HepG2 (cell line): ENCODE data around the gene RPTOR. TPM values are rescaled to one million over a fixed set of nuclear protein-coding genes. Genes with fewer than 3 reads are reported as not detected.
A peak's percentile ranks its signal among the peaks of the same experiment; 100 is the strongest.

ENCODE experiments used
- GFI1 ChIP-seq: sonication (generic); formaldehyde crosslinking; IDR thresholded peaks from 2 replicates; pipeline ENCODE4 v1.5.0; 2020; ENCODE audit warnings: missing genetic modification reagents, mild to moderate bottlenecking, borderline replicate concordance
- GTF2F1 ChIP-seq: fragments of 150-350 bp; IDR thresholded peaks from 2 replicates; pipeline ENCODE4 v1.6.1; 2014; ENCODE audit warnings: low read length
- HIVEP1 ChIP-seq: sonication (generic); formaldehyde crosslinking; IDR thresholded peaks from 2 replicates; pipeline ENCODE4 v1.4.0; 2020; ENCODE audit warnings: mild to moderate bottlenecking, missing genetic modification reagents
- JDP2 ChIP-seq: sonication (generic); formaldehyde crosslinking; IDR thresholded peaks from 2 replicates; pipeline ENCODE4 v1.8.1; 2022; ENCODE audit warnings: missing genetic modification reagents, borderline replicate concordance
- MIXL1 ChIP-seq: IDR thresholded peaks from 2 replicates; pipeline ENCODE4 v1.6.1; 2016
- NFE2L1 ChIP-seq: sonication (generic); formaldehyde crosslinking; IDR thresholded peaks from 2 replicates; pipeline ENCODE4 v1.4.0; 2020; ENCODE audit warnings: missing genetic modification reagents, mild to moderate bottlenecking, borderline replicate concordance
- SMC3 ChIP-seq: IDR thresholded peaks from 2 replicates; pipeline ENCODE4 v1.6.1; 2011; ENCODE audit warnings: low read length, improper control_type of control experiment
- U2AF1 ChIP-seq: fragments of 200-400 bp; formaldehyde crosslinking; optimal IDR thresholded peaks from 2 replicates; pipeline ENCODE3; 2017; ENCODE audit warnings: mild to moderate bottlenecking, low read depth, low read length
- ZBTB39 ChIP-seq: sonication (generic); formaldehyde crosslinking; IDR thresholded peaks from 2 replicates; pipeline ENCODE4 v1.5.0; 2020; ENCODE audit warnings: missing genetic modification reagents
- ZNF333 ChIP-seq: sonication (generic); formaldehyde crosslinking; IDR thresholded peaks from 2 replicates; pipeline ENCODE4 v1.4.0; 2020; ENCODE audit warnings: mild to moderate bottlenecking, missing genetic modification reagents, borderline replicate concordance
- ZNF546 ChIP-seq: sonication (generic); formaldehyde crosslinking; conservative IDR thresholded peaks from 2 replicates; pipeline ENCODE4 v1.8.1; 2023; ENCODE audit warnings: mild to moderate bottlenecking, missing genetic modification reagents
- ZNF564 ChIP-seq: sonication (generic); formaldehyde crosslinking; IDR thresholded peaks from 2 replicates; pipeline ENCODE4 v1.8.1; 2023; ENCODE audit warnings: mild to moderate bottlenecking, missing genetic modification reagents
- ZNF749 ChIP-seq: sonication (generic); formaldehyde crosslinking; IDR thresholded peaks from 2 replicates; pipeline ENCODE4 v1.8.0; 2022; ENCODE audit warnings: mild to moderate bottlenecking, missing genetic modification reagents, moderate library complexity, borderline replicate concordance
- polyA plus RNA-seq, 8 experiments: library from polyadenylated mRNA; depleted of rRNA in 3 of 8; stranded (reverse) in 7 of 8; unstranded in 1 of 8; fragments of >200 nt; fragmentation: Illumina TruSeq in 4 of 8; extraction: Trizol in 4 of 8; gene quantifications; 2 replicates each; pipeline versions ENCODE4 v1.2.1 to v1.2.3, GENCODE V29; 2011 to 2016; ENCODE audit warnings: low read depth in 4 of 8, missing spikeins in 1 of 8, mixed read lengths in 1 of 8; ENCODE audit not compliant: insufficient read depth in 1 of 8
- total RNA-seq, 5 experiments: library from RNA; depleted of rRNA; stranded (reverse); fragments of >200 nt; fragmentation: Illumina TruSeq; extraction: Trizol; gene quantifications; 2 replicates each; pipeline ENCODE4 v1.2.3, GENCODE V29; 2016; ENCODE audit warnings: low read depth in 1 of 5
- TF ChIP-seq, protein P1 (sequence below): IDR thresholded peaks from 2 replicates; pipeline ENCODE4 v1.6.1; 2016; ENCODE audit warnings: control low read depth
- TF ChIP-seq, protein P2 (sequence below): sonication (generic); formaldehyde crosslinking; IDR thresholded peaks from 2 replicates; pipeline ENCODE4 v1.5.0; 2020; ENCODE audit warnings: mild to moderate bottlenecking, missing genetic modification reagents, borderline replicate concordance
- TF ChIP-seq, protein P3 (sequence below): sonication (generic); formaldehyde crosslinking; IDR thresholded peaks from 2 replicates; pipeline ENCODE4 v1.4.0; 2020; ENCODE audit warnings: mild to moderate bottlenecking, missing genetic modification reagents, borderline replicate concordance

Gene RPTOR
- total and polyA plus RNA-seq, 2 of the 13 experiments (the other 11 are each of a cell fraction or from before 2014, with no cell fraction given): 6.6 to 25.3 TPM

- TF ChIP-seq HIVEP1 (CRISPR knock-in tag): 0 out of 2 replicates have a peak, but pooled peaks have one; percentile 18
- no peak for TF ChIP-seq ZNF564 (CRISPR knock-in tag)
- no peak for TF ChIP-seq JDP2 (CRISPR knock-in tag)
- 0 out of 2 replicates have a peak, but pooled peaks have one; percentile 18 for TF ChIP-seq MIXL1 (CRISPR knock-in tag)
- no peak for TF ChIP-seq ZNF546 (CRISPR knock-in tag)
- TF ChIP-seq NFE2L1 (CRISPR knock-in tag): no peak
- TF ChIP-seq, protein P1, sequence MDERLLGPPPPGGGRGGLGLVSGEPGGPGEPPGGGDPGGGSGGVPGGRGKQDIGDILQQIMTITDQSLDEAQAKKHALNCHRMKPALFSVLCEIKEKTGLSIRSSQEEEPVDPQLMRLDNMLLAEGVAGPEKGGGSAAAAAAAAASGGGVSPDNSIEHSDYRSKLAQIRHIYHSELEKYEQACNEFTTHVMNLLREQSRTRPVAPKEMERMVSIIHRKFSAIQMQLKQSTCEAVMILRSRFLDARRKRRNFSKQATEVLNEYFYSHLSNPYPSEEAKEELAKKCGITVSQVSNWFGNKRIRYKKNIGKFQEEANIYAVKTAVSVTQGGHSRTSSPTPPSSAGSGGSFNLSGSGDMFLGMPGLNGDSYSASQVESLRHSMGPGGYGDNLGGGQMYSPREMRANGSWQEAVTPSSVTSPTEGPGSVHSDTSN (CRISPR knock-in tag): peak; percentile 27; the same call in 1 of the 2 replicates
- TF ChIP-seq, protein P2, sequence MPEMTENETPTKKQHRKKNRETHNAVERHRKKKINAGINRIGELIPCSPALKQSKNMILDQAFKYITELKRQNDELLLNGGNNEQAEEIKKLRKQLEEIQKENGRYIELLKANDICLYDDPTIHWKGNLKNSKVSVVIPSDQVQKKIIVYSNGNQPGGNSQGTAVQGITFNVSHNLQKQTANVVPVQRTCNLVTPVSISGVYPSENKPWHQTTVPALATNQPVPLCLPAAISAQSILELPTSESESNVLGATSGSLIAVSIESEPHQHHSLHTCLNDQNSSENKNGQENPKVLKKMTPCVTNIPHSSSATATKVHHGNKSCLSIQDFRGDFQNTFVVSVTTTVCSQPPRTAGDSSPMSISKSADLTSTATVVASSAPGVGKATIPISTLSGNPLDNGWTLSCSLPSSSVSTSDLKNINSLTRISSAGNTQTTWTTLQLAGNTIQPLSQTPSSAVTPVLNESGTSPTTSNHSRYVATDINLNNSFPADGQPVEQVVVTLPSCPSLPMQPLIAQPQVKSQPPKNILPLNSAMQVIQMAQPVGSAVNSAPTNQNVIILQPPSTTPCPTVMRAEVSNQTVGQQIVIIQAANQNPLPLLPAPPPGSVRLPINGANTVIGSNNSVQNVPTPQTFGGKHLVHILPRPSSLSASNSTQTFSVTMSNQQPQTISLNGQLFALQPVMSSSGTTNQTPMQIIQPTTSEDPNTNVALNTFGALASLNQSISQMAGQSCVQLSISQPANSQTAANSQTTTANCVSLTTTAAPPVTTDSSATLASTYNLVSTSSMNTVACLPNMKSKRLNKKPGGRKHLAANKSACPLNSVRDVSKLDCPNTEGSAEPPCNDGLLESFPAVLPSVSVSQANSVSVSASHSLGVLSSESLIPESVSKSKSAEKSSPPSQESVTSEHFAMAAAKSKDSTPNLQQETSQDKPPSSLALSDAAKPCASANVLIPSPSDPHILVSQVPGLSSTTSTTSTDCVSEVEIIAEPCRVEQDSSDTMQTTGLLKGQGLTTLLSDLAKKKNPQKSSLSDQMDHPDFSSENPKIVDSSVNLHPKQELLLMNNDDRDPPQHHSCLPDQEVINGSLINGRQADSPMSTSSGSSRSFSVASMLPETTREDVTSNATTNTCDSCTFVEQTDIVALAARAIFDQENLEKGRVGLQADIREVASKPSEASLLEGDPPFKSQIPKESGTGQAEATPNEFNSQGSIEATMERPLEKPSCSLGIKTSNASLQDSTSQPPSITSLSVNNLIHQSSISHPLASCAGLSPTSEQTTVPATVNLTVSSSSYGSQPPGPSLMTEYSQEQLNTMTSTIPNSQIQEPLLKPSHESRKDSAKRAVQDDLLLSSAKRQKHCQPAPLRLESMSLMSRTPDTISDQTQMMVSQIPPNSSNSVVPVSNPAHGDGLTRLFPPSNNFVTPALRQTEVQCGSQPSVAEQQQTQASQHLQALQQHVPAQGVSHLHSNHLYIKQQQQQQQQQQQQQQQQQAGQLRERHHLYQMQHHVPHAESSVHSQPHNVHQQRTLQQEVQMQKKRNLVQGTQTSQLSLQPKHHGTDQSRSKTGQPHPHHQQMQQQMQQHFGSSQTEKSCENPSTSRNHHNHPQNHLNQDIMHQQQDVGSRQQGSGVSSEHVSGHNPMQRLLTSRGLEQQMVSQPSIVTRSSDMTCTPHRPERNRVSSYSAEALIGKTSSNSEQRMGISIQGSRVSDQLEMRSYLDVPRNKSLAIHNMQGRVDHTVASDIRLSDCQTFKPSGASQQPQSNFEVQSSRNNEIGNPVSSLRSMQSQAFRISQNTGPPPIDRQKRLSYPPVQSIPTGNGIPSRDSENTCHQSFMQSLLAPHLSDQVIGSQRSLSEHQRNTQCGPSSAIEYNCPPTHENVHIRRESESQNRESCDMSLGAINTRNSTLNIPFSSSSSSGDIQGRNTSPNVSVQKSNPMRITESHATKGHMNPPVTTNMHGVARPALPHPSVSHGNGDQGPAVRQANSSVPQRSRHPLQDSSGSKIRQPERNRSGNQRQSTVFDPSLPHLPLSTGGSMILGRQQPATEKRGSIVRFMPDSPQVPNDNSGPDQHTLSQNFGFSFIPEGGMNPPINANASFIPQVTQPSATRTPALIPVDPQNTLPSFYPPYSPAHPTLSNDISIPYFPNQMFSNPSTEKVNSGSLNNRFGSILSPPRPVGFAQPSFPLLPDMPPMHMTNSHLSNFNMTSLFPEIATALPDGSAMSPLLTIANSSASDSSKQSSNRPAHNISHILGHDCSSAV (CRISPR knock-in tag): no peak
- no peak for TF ChIP-seq U2AF1
- TF ChIP-seq ZNF749 (CRISPR knock-in tag): peak; percentile 82; the same call in 1 of the 2 replicates
- TF ChIP-seq, protein P3, sequence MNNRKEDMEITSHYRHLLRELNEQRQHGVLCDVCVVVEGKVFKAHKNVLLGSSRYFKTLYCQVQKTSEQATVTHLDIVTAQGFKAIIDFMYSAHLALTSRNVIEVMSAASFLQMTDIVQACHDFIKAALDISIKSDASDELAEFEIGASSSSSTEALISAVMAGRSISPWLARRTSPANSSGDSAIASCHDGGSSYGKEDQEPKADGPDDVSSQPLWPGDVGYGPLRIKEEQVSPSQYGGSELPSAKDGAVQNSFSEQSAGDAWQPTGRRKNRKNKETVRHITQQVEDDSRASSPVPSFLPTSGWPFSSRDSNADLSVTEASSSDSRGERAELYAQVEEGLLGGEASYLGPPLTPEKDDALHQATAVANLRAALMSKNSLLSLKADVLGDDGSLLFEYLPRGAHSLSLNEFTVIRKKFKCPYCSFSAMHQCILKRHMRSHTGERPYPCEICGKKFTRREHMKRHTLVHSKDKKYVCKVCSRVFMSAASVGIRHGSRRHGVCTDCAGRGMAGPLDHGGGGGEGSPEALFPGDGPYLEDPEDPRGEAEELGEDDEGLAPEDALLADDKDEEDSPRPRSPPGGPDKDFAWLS (CRISPR knock-in tag): no peak
- TF ChIP-seq GFI1 (CRISPR knock-in tag): peak; percentile 96
- no peak for TF ChIP-seq GTF2F1
- TF ChIP-seq ZNF333 (CRISPR knock-in tag): no peak
- TF ChIP-seq SMC3: no peak
- TF ChIP-seq ZBTB39: no peak
Observed at GRCh38 chr17:80673152-80673920, 128.7 kb downstream of the RPTOR start (continued).
